ENCODE data around the gene SERTAD4. TPM values are rescaled to one million over a fixed set of nuclear protein-coding genes. Genes with fewer than 3 reads are reported as not detected.
"Not testable (repeated sequence)": the region's sequence is repeated elsewhere in the genome, so short reads cannot be mapped to it uniquely, and the experiment has no call there.

The SERTAD4 gene
- total RNA-seq, 2 donors from 2014 or later, result 1.0 TPM; not detected in 1

GRCh38 chr1:210264496-210265380, 32.1 kb downstream of the SERTAD4 start:
- ATAC-seq (no peak), DNase-seq (no peak)
- H3K27ac ChIP-seq, result no peak overlapping the region
- no peaks in the 10 kb centered on the region for H3K36me3 ChIP-seq (replicated peaks in 1 of 2; ENCODE audit: insufficient read depth in 1 of 2, low read depth in 2 of 2)
- intact Hi-C loops (cut with DNase I), result no loop called here
- no peak overlapping the region for H3K4me3 ChIP-seq
- peaks cover 10% of the 10 kb centered on the region for H3K4me1 ChIP-seq
- H3K27me3 ChIP-seq, result no peaks in the 10 kb centered on the region
- no peak for TF ChIP-seq CTCF (IDR thresholded peaks at IDR 0.05)
- no peak for TF ChIP-seq POLR2A (IDR thresholded peaks at IDR 0.05)
- H3K9me3 ChIP-seq, result no peaks in the 10 kb centered on the region
- WGBS, 2 donors, result 53 to 58% methylated on average over 9 of the region's 9 CpGs

GRCh38 chr1:210265392-210265955, 32.9 kb downstream of the SERTAD4 start:
- intact Hi-C loops (cut with DNase I); ATAC-seq; H3K9me3 ChIP-seq; H3K36me3 ChIP-seq (replicated peaks in 1 of 2; ENCODE audit: insufficient read depth in 1 of 2, low read depth in 2 of 2); H3K27ac ChIP-seq; H3K4me3 ChIP-seq; H3K27me3 ChIP-seq: not testable (repeated sequence)
- peaks cover 10% of the 10 kb centered on the region for H3K4me1 ChIP-seq
- WGBS, 2 donors, result 21 to 24% methylated on average over 4 of the region's 4 CpGs
- DNase-seq, result peak in 3 of 4 donors; percentile 18 to 45 (median 25)

GRCh38 chr1:210269981-210270380, 37.4 kb downstream of the SERTAD4 start:
- no peak for TF ChIP-seq CTCF (IDR thresholded peaks at IDR 0.05)
- TF ChIP-seq POLR2A (IDR thresholded peaks at IDR 0.05), result no peak
- intact Hi-C loops (cut with DNase I), result no loop called here

GRCh38 chr1:210272666-210273065, 40.1 kb downstream of the SERTAD4 start:
- no peaks in the 10 kb centered on the region for H3K27me3 ChIP-seq
- H3K4me3 ChIP-seq, result no peak overlapping the region
- DNase-seq, result no peak
- no peaks in the 10 kb centered on the region for H3K9me3 ChIP-seq
- no peaks in the 10 kb centered on the region for H3K4me1 ChIP-seq
- intact Hi-C loops (cut with DNase I), result no loop called here
- TF ChIP-seq CTCF (IDR thresholded peaks at IDR 0.05) (no peak), POLR2A (IDR thresholded peaks at IDR 0.05) (no peak)
- WGBS, 2 donors, result 48 to 61% methylated on average over 6 of the region's 6 CpGs
- ATAC-seq, result no peak
- no peak overlapping the region for H3K27ac ChIP-seq
- H3K36me3 ChIP-seq (replicated peaks in 1 of 2; ENCODE audit: insufficient read depth in 1 of 2, low read depth in 2 of 2), result no peaks in the 10 kb centered on the region

More at GRCh38 chr1:210269981-210270380, 37.4 kb downstream of the SERTAD4 start:
- no peak overlapping the region for H3K4me3 ChIP-seq
- ATAC-seq, result no peak
- WGBS, 2 donors, result 73 to 75% methylated on average over 4 of the region's 4 CpGs
- no peak for DNase-seq
- no peaks in the 10 kb centered on the region for H3K27me3 ChIP-seq
- H3K27ac ChIP-seq, result no peak overlapping the region
- H3K4me1 ChIP-seq, result peaks cover 6% of the 10 kb centered on the region
- no peaks in the 10 kb centered on the region for H3K9me3 ChIP-seq
- no peaks in the 10 kb centered on the region for H3K36me3 ChIP-seq (replicated peaks in 1 of 2; ENCODE audit: insufficient read depth in 1 of 2, low read depth in 2 of 2)

- DNase-seq, result no peak
- Histone ChIP-seq H3K36me3 (replicated peaks in 1 of 2; ENCODE audit: insufficient read depth in 1 of 2, low read depth in 2 of 2) (no peaks in the 10 kb centered on the region), H3K27me3 (no peaks in the 10 kb centered on the region), H3K4me1 (no peaks in the 10 kb centered on the region), H3K4me3 (no peak overlapping the region), H3K27ac (no peak overlapping the region), H3K9me3 (peaks cover 0 to 11% (median 0%) of the 10 kb centered on the region in 3 donors)
- no peak for TF ChIP-seq POLR2A (IDR thresholded peaks at IDR 0.05)
- TF ChIP-seq CTCF (IDR thresholded peaks at IDR 0.05), result no peak
- ATAC-seq, result no peak
- intact Hi-C loops (cut with DNase I), result no loop called here
- 63 to 69% methylated on average over 5 of the region's 5 CpGs for WGBS, 2 donors
These were observed 47.6 kb downstream of the SERTAD4 start for GRCh38 chr1:210280221-210280620.
